Prostate gland (tissue), 2 donors: ENCODE measurements around the gene DIP2B. TPM values are rescaled to one million over a fixed set of nuclear protein-coding genes. Genes with fewer than 3 reads are reported as not detected.
"Not testable (repeated sequence)": the region's sequence is repeated elsewhere in the genome, so short reads cannot be mapped to it uniquely, and the experiment has no call there.

ENCODE experiments used
- DNase-seq: peaks from one replicate; pipeline ENCODE4 v3.0.0-alpha.2; 2019; ENCODE audit warnings: low spot score
- H3K27ac ChIP-seq, 2 donors: fragments of 200-600 bp; sonication (generic); 2 replicates each; pipeline ENCODE4 v1.5.1; 2017 to 2019
- H3K27me3 ChIP-seq: fragments of 200-600 bp; sonication (generic); replicated peaks from 2 replicates; pipeline ENCODE4 v1.5.1; 2019; ENCODE audit not compliant: insufficient read depth
- H3K36me3 ChIP-seq, 2 donors: fragments of 200-600 bp; sonication (generic); 1 replicate in 1 of 2; 2 replicates in 1 of 2; pipeline versions ENCODE4 v1.5.1 to v1.8.1; 2017 to 2019
- H3K4me1 ChIP-seq: fragments of 200-600 bp; sonication (generic); replicated peaks from 2 replicates; pipeline ENCODE4 v1.5.1; 2019
- H3K4me3 ChIP-seq, 2 donors: fragments of 200-600 bp; sonication (generic); 2 replicates each; pipeline ENCODE4 v1.5.1; 2017 to 2019
- H3K9me3 ChIP-seq: fragments of 200-600 bp; sonication (generic); 2 replicates; pipeline ENCODE4 v1.5.1; 2017
- CTCF ChIP-seq, 4 experiments: fragments of 200-600 bp in 2 of 4; fragments of 450-650 bp in 2 of 4; sonication (generic) in 2 of 4; IDR thresholded peaks; 1 replicate in 3 of 4; 2 replicates in 1 of 4; pipeline ENCODE4 v1.5.1; 2016 to 2019; ENCODE audit warnings: antibody characterized with exemption in 4 of 4, mild to moderate bottlenecking in 2 of 4, moderate library complexity in 2 of 4
- POLR2A ChIP-seq: fragments of 450-650 bp; IDR thresholded peaks from one replicate; pipeline ENCODE4 v1.6.1; 2016; ENCODE audit warnings: antibody characterized with exemption, mild to moderate bottlenecking
- POLR2AphosphoS5 ChIP-seq: sonication (generic); formaldehyde crosslinking; IDR thresholded peaks from one replicate; pipeline ENCODE4 v1.6.1; 2017; ENCODE audit warnings: antibody characterized with exemption
- WGBS: methylation state at CpG from one replicate; pipeline ENCODE4 v1.1.5; 2018; 5-methylcytosine and 5-hydroxymethylcytosine counted together
- intact Hi-C: fragments of 100-400 bp; cut with DNase I; formaldehyde crosslinking; loops from one replicate; pipeline ENCODE4 v1.14.2; 2022
- total RNA-seq, 2 donors: library from RNA; depleted of rRNA; stranded (reverse); fragments of >200 nt; gene quantifications; one replicate each; pipeline ENCODE4 v1.1.0, GENCODE V29; 2016

Gene DIP2B
- total RNA-seq, 2 donors from 2014 or later, result 23.2 to 56.3 TPM

DNA sequence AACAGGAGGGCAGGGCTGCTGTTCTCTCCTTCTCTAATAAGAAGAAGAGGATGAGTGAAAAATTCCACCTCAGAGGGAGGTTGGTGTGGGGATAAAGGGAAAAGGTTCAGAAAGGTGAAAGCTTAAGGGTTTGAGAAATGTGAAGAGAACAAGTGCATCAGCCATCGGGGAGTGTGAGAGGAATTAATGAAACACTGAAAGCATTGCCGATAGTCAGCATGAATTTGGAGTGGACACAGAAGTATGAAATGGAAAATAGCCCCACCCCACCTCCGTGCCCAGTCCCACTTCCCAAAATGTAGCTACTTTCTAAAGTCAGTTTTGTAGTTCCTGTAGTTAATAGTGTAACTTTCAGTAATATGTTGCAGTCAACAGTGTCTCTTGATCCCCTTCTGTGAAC, 33.4 kb downstream of the DIP2B start:
- no peaks in the 10 kb centered on the region for H3K36me3 ChIP-seq
- TF ChIP-seq CTCF (IDR thresholded peaks at IDR 0.05) (no peak), POLR2AphosphoS5 (no peak), POLR2A (no peak)
- WGBS, result 81% methylated on average over 3 of the region's 3 CpGs
- no peak overlapping the region for H3K4me3 ChIP-seq
- no peaks in the 10 kb centered on the region for H3K9me3 ChIP-seq
- H3K27me3 ChIP-seq, result no peaks in the 10 kb centered on the region
- H3K27ac ChIP-seq, result no peak overlapping the region
- DNase-seq, result no peak
- H3K4me1 ChIP-seq, result peaks cover 2% of the 10 kb centered on the region
- intact Hi-C loops, result no loop called here

GRCh38 chr12:50541139-50541538, 36.4 kb downstream of the DIP2B start:
- H3K27ac ChIP-seq, result no peak overlapping the region
- intact Hi-C loops, result no loop called here
- DNase-seq, result no peak
- H3K4me1 ChIP-seq, result peaks cover 2% of the 10 kb centered on the region
- H3K4me3 ChIP-seq, result no peak overlapping the region
- no peaks in the 10 kb centered on the region for H3K36me3 ChIP-seq
- TF ChIP-seq CTCF (IDR thresholded peaks at IDR 0.05) (no peak), POLR2A (no peak), POLR2AphosphoS5 (no peak)
- H3K9me3 ChIP-seq, result no peaks in the 10 kb centered on the region
- no peaks in the 10 kb centered on the region for H3K27me3 ChIP-seq

DNA sequence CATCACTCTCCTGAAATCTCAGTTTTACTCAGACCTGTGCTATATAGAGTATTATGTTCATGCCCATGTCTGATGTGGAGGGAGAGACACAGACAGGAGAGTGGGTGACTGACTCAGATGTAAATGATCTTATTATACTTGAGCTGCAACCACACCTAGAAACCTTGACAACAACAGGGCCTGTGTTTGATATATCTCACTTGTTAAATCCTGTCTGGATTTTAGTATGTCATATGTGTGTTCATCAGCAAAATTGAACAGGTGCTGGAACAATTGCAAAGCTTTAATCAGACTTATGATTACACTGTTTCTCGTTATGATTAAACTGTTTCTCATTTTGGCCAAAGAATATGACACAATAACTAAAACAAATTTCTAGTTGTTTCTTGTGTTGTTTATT, 37.7 kb downstream of the DIP2B start:
- Histone ChIP-seq H3K9me3 (no peaks in the 10 kb centered on the region), H3K4me3 (no peak overlapping the region), H3K36me3 (no peaks in the 10 kb centered on the region), H3K27ac (no peak overlapping the region), H3K27me3 (no peaks in the 10 kb centered on the region), H3K4me1 (peaks cover 2% of the 10 kb centered on the region)
- TF ChIP-seq CTCF (IDR thresholded peaks at IDR 0.05) (no peak), POLR2A (no peak), POLR2AphosphoS5 (no peak)
- WGBS, result 45% methylated on average over 1 of the region's 1 CpG
- intact Hi-C loops, result no loop called here
- no peak for DNase-seq

GRCh38 chr12:50543188-50543587, 38.4 kb downstream of the DIP2B start:
- DNase-seq, H3K4me3 ChIP-seq, H3K27me3 ChIP-seq, H3K27ac ChIP-seq, H3K4me1 ChIP-seq, H3K9me3 ChIP-seq, H3K36me3 ChIP-seq, intact Hi-C loops: not testable (repeated sequence)
- WGBS, result 84% methylated on average over 11 of the region's 11 CpGs

DNA sequence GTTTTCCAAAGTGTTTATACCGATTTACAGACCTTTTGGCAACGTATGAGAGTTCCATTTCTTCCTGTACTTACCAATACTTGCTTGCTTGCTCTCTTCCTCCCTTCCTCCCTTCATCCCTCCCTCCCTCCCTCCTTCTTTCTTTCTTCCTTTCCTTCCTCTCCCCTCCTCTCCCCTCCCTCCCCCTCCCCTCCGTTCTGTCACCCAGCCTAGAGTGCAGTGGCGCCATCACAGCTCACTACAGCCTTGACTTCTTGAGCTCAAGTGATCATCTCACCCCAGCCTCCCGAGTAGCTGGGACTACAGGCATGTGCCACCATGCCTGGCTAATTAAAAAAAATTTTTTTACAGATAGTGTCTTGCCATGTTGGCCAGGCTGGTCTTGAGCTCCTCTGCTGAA, 40.4 kb downstream of the DIP2B start:
- WGBS, result 89% methylated on average over 5 of the region's 5 CpGs
- Histone ChIP-seq H3K4me1 (peaks cover 2% of the 10 kb centered on the region), H3K27me3 (no peaks in the 10 kb centered on the region), H3K4me3 (no peak overlapping the region), H3K36me3 (no peaks in the 10 kb centered on the region), H3K27ac (no peak overlapping the region), H3K9me3 (no peaks in the 10 kb centered on the region)
- no peak for DNase-seq
- intact Hi-C loops, result no loop called here
- TF ChIP-seq CTCF (IDR thresholded peaks at IDR 0.05) (no peak), POLR2AphosphoS5 (no peak), POLR2A (no peak)

GRCh38 chr12:50545786-50546185, 41.0 kb downstream of the DIP2B start:
- Histone ChIP-seq H3K9me3 (no peaks in the 10 kb centered on the region), H3K36me3 (no peaks in the 10 kb centered on the region), H3K27ac (no peak overlapping the region), H3K27me3 (no peaks in the 10 kb centered on the region), H3K4me1 (peaks cover 2% of the 10 kb centered on the region), H3K4me3 (no peak overlapping the region)
- WGBS, result 52% methylated on average over 5 of the region's 5 CpGs
- no peak for DNase-seq
- TF ChIP-seq POLR2A, result no peak
- TF ChIP-seq POLR2AphosphoS5, result no peak
- TF ChIP-seq CTCF (IDR thresholded peaks at IDR 0.05), result no peak
- intact Hi-C loops, result no loop called here
